ENCODE results near the gene ZNF362.
"Not testable (repeated sequence)": the region's sequence is repeated elsewhere in the genome, so short reads cannot be mapped to it uniquely, and the experiment has no call there.

The ZNF362 gene, protein sequence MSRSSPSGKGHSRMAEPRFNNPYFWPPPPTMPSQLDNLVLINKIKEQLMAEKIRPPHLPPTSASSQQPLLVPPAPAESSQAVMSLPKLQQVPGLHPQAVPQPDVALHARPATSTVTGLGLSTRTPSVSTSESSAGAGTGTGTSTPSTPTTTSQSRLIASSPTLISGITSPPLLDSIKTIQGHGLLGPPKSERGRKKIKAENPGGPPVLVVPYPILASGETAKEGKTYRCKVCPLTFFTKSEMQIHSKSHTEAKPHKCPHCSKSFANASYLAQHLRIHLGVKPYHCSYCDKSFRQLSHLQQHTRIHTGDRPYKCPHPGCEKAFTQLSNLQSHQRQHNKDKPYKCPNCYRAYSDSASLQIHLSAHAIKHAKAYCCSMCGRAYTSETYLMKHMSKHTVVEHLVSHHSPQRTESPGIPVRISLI

DNA sequence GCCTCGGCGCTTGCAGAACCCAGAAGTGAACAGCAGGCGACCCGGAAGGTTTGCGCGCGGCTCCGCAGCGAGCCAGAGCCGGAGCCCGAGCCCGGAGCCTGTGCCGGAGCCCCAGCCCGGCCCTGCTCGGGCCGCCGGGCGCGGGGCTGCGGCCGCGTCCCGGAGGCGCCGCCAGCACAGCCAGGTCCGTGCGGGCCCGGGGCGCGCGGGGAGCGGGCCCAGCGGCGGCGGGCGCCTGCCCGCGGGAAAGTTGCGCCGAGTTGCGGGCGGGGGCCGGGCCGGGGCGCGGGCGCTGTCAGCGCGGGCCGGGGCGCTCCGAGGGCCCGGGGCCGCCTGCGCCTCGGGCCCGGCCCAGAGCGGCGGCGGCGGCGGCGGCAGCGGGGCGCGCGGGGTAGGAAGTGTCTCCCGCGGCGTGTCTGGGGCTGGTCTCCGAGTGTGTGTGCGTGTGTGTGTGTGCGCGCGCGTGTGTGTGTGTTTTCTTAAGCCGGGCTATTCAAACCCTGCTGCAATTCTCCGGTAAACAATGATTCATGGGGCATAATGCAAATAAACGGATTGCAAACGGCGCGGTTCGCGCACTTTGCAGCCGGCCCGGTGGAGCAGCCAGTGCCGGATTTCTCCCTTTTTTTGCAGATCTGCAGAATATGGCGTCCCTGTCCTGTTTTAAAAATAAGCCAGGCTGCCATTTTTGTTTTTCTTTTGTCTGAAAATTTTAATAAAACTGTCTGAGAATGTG is at the start of gene ZNF362:
TSS of gene ZNF362 (plus strand) at position 22 of the 736 bp plus-strand sequence. CDS start 14,083 bp downstream, outside the sequence.
- peak; percentile 40 to 45 for DNase-seq (ENCODE audit: low read depth in 2 of 2)

GRCh38 chr1:33211972-33212371 is 44.3 kb upstream of the ZNF362 start:
- no peak for DNase-seq (ENCODE audit: low read depth in 2 of 2)

DNA sequence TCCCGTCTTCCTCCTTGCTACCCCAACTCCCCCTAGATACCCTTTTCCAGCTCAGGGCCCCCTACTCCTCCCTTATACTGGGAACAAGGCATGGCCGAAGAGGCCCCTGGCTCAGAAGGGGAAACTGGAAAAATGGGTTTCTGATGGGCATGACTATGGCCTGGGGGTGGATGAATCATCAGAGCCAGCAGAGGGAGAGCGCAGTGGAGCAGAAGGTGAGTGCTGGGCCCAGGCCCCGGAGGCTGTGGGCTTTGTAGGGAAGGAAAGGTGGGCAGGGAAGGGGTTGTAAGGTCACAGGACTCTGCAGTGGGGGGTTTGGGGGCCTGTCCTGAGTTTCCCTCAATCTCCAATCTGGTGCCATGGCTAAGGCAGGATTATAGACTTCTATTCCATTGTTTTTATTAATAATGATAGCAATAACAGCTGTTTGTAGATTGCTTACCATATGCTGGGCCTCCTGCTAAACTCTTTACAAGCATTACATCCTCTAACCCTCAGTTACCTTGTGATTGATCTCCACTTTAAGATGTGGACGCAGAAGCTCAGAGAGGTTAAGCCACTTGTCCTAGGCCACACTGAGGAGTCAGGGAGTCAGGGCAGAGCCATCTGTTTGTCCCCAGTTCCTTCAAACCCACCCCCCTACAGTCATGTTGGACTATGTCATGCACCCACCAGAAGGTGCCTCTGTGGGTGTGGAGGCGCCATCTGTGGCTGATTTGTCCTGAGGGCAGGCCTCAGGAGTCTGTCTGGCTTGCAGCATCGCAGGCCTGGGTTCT is 36.2 kb upstream of the ZNF362 start:
- no peak for DNase-seq (ENCODE audit: low read depth in 2 of 2)

DNA sequence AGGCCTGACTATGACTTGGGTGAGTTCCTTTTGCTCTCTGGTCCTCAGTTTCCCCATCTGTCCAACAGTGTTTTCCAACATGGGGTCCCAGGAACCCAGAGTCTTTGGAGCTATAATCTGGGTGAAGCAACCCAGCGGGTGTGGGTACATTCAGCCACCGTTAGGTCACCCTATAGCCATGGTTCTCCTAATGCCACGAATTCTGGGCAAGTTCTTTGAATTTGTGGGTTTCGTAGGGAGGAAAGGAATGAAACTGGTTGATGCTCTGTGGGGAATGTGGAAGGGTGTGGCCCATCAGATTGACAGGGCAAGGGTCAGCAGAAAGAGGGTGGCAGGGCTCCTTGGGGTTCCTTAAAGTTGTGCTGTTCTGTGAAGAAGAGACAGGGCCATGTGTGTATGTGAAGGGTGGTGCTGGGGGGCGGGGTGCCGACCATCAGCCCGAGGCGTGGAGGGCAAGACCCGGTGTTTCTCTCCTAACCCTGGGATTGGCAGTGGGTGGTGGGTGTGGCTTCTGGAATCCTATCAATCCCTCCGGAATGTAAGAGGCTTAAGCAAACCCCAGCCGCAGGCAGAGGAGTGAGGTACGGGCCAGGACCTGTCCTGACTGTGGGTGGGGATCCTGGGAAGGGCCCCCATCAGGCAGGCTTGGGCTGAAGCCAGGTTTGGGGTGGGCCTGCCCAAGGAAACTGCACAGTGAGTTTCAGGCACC is 35.5 kb upstream of the ZNF362 start:
- DNase-seq (ENCODE audit: low read depth in 2 of 2), result no peak

DNA sequence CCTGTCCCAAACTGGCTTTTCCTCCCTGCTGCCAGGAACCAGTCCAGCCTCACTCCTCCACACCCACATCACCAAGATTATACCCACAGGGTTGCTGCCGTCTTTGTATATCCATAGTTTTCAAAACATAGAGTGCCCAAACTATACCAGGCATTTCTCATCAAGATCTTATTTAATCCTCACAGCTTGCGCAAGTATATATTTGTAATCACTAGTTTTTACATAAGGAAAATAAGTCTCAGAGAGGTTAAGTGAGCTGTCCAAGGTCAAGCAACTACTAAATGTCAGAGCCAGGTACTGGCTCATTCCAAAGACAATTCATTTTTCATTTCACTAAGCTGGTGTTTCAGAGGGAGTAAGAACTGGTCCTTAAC is 34.9 kb upstream of the ZNF362 start:
- no peak for DNase-seq (ENCODE audit: low read depth in 2 of 2)

- DNase-seq (ENCODE audit: low read depth in 2 of 2), result no peak
Observed at GRCh38 chr1:33222381-33222780, 33.9 kb upstream of the ZNF362 start.

GRCh38 chr1:33224166-33224707 is 32.1 kb upstream of the ZNF362 start:
- no peak for DNase-seq (ENCODE audit: low read depth in 2 of 2)

GRCh38 chr1:33225586-33225985 is 30.7 kb upstream of the ZNF362 start:
- no peak for DNase-seq (ENCODE audit: low read depth in 2 of 2)

DNA sequence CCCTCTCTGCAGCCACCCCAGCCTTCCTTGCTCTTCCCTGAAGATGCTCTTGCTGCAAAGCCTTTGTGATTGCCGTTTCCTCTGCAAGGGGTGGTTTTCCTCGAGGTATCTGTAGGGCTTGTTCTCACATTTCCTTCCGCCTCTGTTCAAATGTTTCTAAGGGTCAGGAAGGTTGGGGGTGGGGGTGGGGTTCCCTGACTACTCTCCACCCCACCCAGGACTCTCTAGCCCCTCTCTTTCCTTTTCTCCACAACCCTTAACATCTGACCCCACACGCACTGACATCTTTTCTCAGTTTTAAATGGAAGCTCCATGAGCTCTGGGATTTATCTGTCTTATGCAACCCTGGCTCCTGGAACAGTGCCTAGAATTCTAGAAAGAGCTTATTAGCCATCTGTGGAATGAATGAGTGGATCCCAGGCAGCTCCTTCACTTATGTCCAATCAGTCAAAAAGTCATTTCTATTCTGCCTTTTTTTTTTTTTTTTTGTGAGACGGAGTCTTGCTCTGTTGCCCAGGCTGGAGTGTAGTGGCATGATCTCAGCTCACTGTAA is 27.3 kb upstream of the ZNF362 start:
- no peak for DNase-seq (ENCODE audit: low read depth in 2 of 2)

DNA sequence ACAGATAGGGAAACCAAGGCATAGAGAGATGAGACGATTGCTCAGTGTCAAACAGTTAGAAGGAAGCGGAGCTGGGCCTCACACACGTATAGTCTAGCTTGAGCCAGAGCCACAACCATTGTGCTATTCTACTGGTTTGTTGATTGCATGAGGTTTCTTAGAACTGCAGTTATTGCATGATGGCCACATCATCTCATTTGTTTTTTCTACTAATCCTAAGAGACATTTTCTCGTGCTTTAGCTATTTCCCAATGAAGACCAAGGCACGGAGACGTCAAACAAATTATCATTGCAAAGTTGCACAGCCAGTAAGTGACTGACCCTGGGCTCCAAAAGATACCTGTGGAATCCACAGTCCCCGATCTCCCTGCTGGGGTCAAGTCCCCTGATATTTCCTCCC is 25.1 kb upstream of the ZNF362 start:
- DNase-seq (ENCODE audit: low read depth in 2 of 2), result no peak

DNA sequence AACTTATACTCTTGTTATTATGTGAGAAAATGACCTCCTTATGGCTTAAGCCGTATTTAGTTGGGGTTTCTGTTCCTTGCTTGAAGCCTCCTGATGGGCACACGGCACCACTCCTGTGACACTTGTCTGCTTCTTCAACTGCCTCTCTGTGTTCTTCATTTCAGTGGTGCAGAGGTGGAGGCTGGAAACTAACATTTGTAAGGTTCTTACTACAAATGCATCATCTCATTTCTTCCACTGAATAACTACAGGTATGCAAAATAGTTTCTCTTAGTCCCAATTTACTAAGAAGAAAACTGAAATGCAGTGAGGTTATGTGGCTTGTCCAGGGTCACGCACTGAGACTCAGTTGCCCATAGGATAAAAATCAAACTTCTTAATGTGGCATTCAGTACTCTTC is 23.6 kb upstream of the ZNF362 start:
- no peak for DNase-seq (ENCODE audit: low read depth in 2 of 2)

GRCh38 chr1:33234131-33234530 is 22.2 kb upstream of the ZNF362 start:
- DNase-seq (ENCODE audit: low read depth in 2 of 2), result no peak

DNA sequence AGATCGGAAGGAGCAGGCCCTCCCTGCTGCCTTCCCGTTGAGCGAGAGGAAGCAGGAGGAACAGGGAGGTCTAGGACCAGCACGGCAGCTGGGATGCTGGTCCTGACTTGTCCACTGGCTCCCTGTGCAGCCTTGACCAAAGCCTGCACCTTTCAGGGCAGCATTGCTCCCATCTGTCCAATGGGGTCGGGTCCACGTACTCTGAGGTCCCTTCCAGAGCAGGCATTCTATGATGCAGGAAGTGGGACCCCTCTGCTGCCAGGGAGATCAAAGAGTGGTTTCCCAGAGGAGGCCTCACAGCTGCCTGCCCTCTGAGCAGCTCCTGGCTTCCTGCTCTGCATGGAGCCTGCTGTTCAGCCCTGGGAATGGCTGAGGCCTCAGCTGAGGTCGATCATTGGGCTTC is 21.7 kb upstream of the ZNF362 start:
- DNase-seq (ENCODE audit: low read depth in 2 of 2), result no peak

DNA sequence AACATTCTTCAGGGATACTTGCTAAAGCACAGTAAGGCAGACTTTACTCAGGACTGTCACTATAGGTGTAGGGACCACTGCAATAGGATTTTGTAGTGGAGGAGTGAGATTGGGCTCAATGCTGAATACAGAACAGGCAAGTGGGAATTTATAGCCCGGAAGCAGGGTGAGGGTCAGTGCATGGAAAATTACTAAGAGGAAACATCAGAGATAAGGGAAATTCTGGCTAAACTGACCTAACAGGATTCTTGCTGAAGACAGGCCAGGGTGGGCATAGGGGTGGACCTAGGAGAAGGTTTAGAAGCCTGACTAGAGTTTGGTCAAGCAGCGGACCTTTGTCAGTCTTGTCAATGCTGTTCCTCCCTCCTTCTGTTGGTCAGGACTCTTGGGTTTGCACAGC is 20.8 kb upstream of the ZNF362 start:
- no peak for DNase-seq (ENCODE audit: low read depth in 2 of 2)

DNA sequence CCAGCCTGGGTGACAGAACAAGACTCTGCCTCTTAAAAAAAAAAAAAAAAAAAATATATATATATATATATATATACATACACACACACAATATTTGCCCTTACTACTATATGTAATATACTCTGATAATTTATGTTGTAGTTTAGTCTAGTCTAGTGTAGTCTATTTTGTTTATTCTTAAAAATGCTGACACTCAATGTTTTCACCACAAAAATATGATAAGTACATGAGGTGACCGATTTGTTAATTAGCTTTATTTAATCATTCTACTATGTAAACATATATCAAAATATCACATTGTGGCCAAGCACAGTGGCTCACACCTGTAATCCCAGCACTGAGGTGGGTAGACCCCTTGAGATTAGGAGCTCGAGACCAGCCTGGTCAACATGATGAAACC is 19.8 kb upstream of the ZNF362 start:
- DNase-seq (ENCODE audit: low read depth in 2 of 2), result no peak

DNA sequence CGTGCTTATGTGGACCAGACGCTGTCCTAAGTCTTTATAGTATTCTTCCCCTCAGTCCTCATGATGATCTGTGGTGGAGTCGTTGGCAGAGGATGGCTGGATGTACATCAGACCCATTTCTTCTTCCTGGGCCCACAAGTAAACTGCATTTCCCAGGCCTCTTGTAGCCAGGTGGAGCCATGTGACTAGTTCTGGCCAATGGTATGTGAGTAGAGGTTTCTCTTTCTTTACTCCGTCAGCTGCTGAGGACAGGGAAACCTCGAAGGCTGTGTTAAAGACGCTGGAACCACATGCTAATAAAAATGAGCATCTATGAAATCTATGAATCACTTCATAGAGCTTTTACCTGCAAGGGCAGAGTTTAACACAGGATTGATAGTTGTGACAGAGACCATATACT is 18.7 kb upstream of the ZNF362 start:
- DNase-seq (ENCODE audit: low read depth in 2 of 2), result no peak

GRCh38 chr1:33238194-33238724 is 18.0 kb upstream of the ZNF362 start:
- DNase-seq (ENCODE audit: low read depth in 2 of 2), result not testable (repeated sequence)

- DNase-seq (ENCODE audit: low read depth in 2 of 2), result not testable (repeated sequence)
Observed at GRCh38 chr1:33239410-33239809, 16.9 kb upstream of the ZNF362 start.

DNA sequence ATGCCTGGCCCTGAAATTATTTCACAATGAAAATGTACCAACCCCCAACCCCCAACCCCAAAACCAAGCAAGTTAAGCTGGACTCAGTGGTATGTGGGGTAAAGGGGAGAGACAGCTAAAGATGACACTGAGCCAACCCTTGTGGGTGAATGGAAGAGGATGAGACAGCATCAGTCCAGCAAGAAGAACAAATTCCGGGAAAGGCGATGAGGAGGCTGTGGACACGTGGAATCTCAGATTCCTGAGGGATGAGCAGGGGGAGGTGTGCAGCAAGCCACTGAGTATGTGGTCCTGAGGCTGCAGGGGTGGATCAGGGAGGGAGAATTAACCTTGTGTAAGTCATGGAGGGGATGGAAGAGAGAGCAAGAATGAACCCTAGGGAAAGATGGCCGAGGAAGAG is 14.4 kb upstream of the ZNF362 start:
- no peak for DNase-seq (ENCODE audit: low read depth in 2 of 2)

GRCh38 chr1:33242652-33243051 is 13.6 kb upstream of the ZNF362 start:
- no peak for DNase-seq (ENCODE audit: low read depth in 2 of 2)
